Retinal pigment epithelial cell (primary cell): Measurements from ENCODE around the gene ZNF750.

ENCODE experiments used
- DNase-seq: peaks from one replicate; pipeline ENCODE4 v3.0.0-alpha.2; 2010; ENCODE audit warnings: low read depth
- H3K4me3 ChIP-seq: 2 replicates; pipeline ENCODE4 v1.5.1; 2011; ENCODE audit warnings: mild to moderate bottlenecking, low read length, control low read depth, moderate library complexity
- CTCF ChIP-seq: conservative IDR thresholded peaks from 2 replicates; pipeline ENCODE4 v1.5.1; 2011; ENCODE audit warnings: low read depth, low read length, control low read depth, inconsistent platforms

ZNF750 gene

GRCh38 chr17:82808921-82809905, 30.6 kb downstream of the ZNF750 start:
- no peak for DNase-seq

GRCh38 chr17:82808006-82808405, 31.8 kb downstream of the ZNF750 start:
- no peak for TF ChIP-seq CTCF
- no peak for DNase-seq
- H3K4me3 ChIP-seq: no peak overlapping the region

More at GRCh38 chr17:82808921-82809905, 30.6 kb downstream of the ZNF750 start:
- no peak overlapping the region for H3K4me3 ChIP-seq
- no peak for TF ChIP-seq CTCF

GRCh38 chr17:82807562-82807961, 32.3 kb downstream of the ZNF750 start:
- no peak for DNase-seq
- no peak for TF ChIP-seq CTCF
- H3K4me3 ChIP-seq: no peak overlapping the region

GRCh38 chr17:82807101-82807500, 32.7 kb downstream of the ZNF750 start:
- no peak overlapping the region for H3K4me3 ChIP-seq
- no peak for TF ChIP-seq CTCF
- no peak for DNase-seq

- TF ChIP-seq CTCF: no peak
- DNase-seq: no peak
- no peak overlapping the region for H3K4me3 ChIP-seq
Observed at GRCh38 chr17:82806645-82807044, 33.2 kb downstream of the ZNF750 start.

GRCh38 chr17:82805823-82806222, 34.0 kb downstream of the ZNF750 start:
- no peak overlapping the region for H3K4me3 ChIP-seq
- no peak for TF ChIP-seq CTCF
- no peak for DNase-seq

- TF ChIP-seq CTCF: no peak
- no peak overlapping the region for H3K4me3 ChIP-seq
- no peak for DNase-seq
Observed at GRCh38 chr17:82805254-82805653, 34.6 kb downstream of the ZNF750 start.
